Measurements from ENCODE around the gene MT1X.

Gene MT1X

GRCh38 chr16:56677474-56677873, 4.8 kb upstream of the MT1X start:
- Mint-ChIP-seq H3K27ac (no peak overlapping the region), H3K9me3 (no peaks in the 10 kb centered on the region), H3K36me3 (peaks cover 1% of the 10 kb centered on the region), H3K4me3 (no peak overlapping the region), H3K27me3 (peaks cover 42% of the 10 kb centered on the region), H3K4me1 (peaks cover 44% of the 10 kb centered on the region)
- CTCF ChIA-PET, result interaction anchor here (0.7 to 2.8 kb wide), 5 partner anchors 9 to 474 kb away, joined by 3 to 20 read pairs (median 3); no protein-coding TSS in a partner anchor
- no peak for DNase-seq

GRCh38 chr16:56679078-56679730, 3.1 kb upstream of the MT1X start:
- Mint-ChIP-seq H3K27ac (no peak overlapping the region), H3K9me3 (no peaks in the 10 kb centered on the region)
- CTCF ChIA-PET, result interaction anchor here (0.9 to 1.5 kb wide), 3 partner anchors 9 to 103 kb away, joined by 3 to 6 read pairs (median 4); partner anchors contain the start of gene MT1H

GRCh38 chr16:56679818-56680217, 2.5 kb upstream of the MT1X start:
- Mint-ChIP-seq H3K9me3 (no peaks in the 10 kb centered on the region), H3K27me3 (peaks cover 28% of the 10 kb centered on the region), H3K4me3 (no peak overlapping the region), H3K27ac (no peak overlapping the region), H3K4me1 (peaks cover 51% of the 10 kb centered on the region), H3K36me3 (peaks cover 11% of the 10 kb centered on the region)
- CTCF ChIA-PET, result interaction anchor here (0.9 to 1.5 kb wide), 3 partner anchors 10 to 104 kb away, joined by 3 to 6 read pairs (median 4); partner anchors contain the start of gene MT1H
- no peak for DNase-seq

More at GRCh38 chr16:56679078-56679730, 3.1 kb upstream of the MT1X start:
- H3K36me3 Mint-ChIP-seq, result peaks cover 6% of the 10 kb centered on the region
- DNase-seq, result no peak
- H3K4me1 Mint-ChIP-seq, result peaks cover 53% of the 10 kb centered on the region
- peaks cover 30% of the 10 kb centered on the region for H3K27me3 Mint-ChIP-seq
- H3K4me3 Mint-ChIP-seq, result no peak overlapping the region

DNA sequence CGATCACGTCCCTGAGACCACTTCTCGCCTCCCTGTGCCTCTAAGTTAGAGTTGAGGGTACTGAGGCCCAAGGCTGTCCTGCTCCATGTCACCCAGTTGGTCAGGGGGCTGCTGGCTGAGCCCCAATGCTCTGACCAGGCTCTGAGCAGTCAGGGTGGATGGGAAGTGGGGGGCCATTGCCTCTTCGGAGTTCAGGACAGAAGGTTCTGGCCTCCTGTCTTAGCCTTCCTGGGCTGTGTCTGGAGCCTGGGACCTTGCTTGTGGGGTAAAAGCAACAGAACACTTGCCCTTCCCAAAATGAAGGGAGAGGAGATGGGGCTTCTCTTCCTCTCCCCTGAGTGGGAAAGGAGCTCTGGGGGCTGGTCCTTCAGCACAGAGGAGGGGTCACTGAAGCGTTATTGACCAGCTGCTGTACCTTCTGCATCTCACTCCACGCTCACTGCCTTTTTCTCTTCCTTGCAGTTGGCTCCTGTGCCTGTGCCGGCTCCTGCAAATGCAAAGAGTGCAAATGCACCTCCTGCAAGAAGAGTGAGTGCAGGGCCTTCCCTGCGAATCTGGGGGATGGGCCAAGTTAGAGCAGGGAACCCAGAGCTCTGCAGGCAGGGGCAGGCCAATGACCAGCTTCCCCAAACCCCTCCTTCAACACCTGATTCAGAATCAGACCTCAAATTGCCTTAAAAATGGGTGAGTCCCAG, 580 bp downstream of the MT1X start:
- H3K36me3 Mint-ChIP-seq, result peaks cover 14% of the 10 kb centered on the region
- peak; percentile 32 for DNase-seq
- peaks cover 3% of the 10 kb centered on the region for H3K9me3 Mint-ChIP-seq
- peak overlapping the region; percentile 94 for H3K4me3 Mint-ChIP-seq
- H3K27me3 Mint-ChIP-seq, result no peaks in the 10 kb centered on the region
- peaks cover 29% of the 10 kb centered on the region for H3K4me1 Mint-ChIP-seq
- CTCF ChIA-PET, result interaction anchor here (0.9 to 1.8 kb wide), 6 partner anchors 9 to 112 kb away, joined by 3 to 7 read pairs (median 4); no protein-coding TSS in a partner anchor
- H3K27ac Mint-ChIP-seq, result peak overlapping the region; percentile 97

- Mint-ChIP-seq H3K36me3 (peaks cover 14% of the 10 kb centered on the region), H3K27ac (peak overlapping the region; percentile 58), H3K4me3 (peak overlapping the region; percentile 94)
Measured at GRCh38 chr16:56683424-56684172, 1.3 kb downstream of the MT1X start.

GRCh38 chr16:56684256-56684925, 2.1 kb downstream of the MT1X start:
- CTCF ChIA-PET, result interaction anchor here (1.0 to 2.0 kb wide), 3 partner anchors 11 to 84 kb away, joined by 3 to 5 read pairs (median 4); no protein-coding TSS in a partner anchor
- peaks cover 10% of the 10 kb centered on the region for H3K27me3 Mint-ChIP-seq
- H3K4me3 Mint-ChIP-seq, result peak overlapping the region; percentile 94
- H3K36me3 Mint-ChIP-seq, result peaks cover 14% of the 10 kb centered on the region
- DNase-seq, result no peak
- H3K4me1 Mint-ChIP-seq, result peaks cover 29% of the 10 kb centered on the region
- peaks cover 3% of the 10 kb centered on the region for H3K9me3 Mint-ChIP-seq
- no peak overlapping the region for H3K27ac Mint-ChIP-seq

More at GRCh38 chr16:56683424-56684172, 1.3 kb downstream of the MT1X start:
- Mint-ChIP-seq H3K4me1 (peaks cover 29% of the 10 kb centered on the region), H3K9me3 (peaks cover 3% of the 10 kb centered on the region), H3K27me3 (peaks cover 2% of the 10 kb centered on the region)
- CTCF ChIA-PET, result interaction anchor here (0.9 to 1.8 kb wide), 6 partner anchors 10 to 107 kb away, joined by 3 to 7 read pairs (median 4); no protein-coding TSS in a partner anchor
- DNase-seq, result no peak

- CTCF ChIA-PET, result interaction anchor here (1.0 to 2.0 kb wide), 3 partner anchors 11 to 85 kb away, joined by 3 to 5 read pairs (median 4); no protein-coding TSS in a partner anchor
Measured at GRCh38 chr16:56684926-56685590, 2.8 kb downstream of the MT1X start.

DNA sequence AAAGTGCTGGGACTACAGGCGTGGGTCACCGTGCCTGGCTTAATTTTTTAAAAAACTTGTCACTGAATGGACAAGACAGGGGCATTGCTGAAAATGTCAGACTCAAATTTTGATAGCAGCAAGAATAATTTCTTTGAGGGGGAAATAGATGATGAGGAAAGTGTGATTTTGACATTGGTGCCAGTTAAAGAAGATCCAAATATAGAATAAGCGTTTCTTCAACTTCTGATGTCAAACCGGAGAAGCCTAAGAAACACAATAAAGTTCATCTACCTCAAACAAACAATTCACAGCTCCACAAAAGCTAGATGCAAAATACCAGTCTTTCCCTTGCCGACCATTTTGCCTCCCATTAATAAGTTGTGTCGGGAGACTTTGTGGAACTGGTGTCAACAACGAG, 4.5 kb downstream of the MT1X start:
- Mint-ChIP-seq H3K27me3 (peaks cover 31% of the 10 kb centered on the region), H3K4me1 (peaks cover 17% of the 10 kb centered on the region), H3K9me3 (peaks cover 3% of the 10 kb centered on the region), H3K36me3 (peaks cover 14% of the 10 kb centered on the region), H3K27ac (no peak overlapping the region), H3K4me3 (no peak overlapping the region)
- DNase-seq, result no peak
- CTCF ChIA-PET, result no interaction called here

More at GRCh38 chr16:56684926-56685590, 2.8 kb downstream of the MT1X start:
- peaks cover 14% of the 10 kb centered on the region for H3K36me3 Mint-ChIP-seq
- no peak for DNase-seq
- peaks cover 29% of the 10 kb centered on the region for H3K4me1 Mint-ChIP-seq
- peaks cover 3% of the 10 kb centered on the region for H3K9me3 Mint-ChIP-seq
- no peak overlapping the region for H3K27ac Mint-ChIP-seq
- H3K27me3 Mint-ChIP-seq, result peaks cover 17% of the 10 kb centered on the region
- no peak overlapping the region for H3K4me3 Mint-ChIP-seq

DNA sequence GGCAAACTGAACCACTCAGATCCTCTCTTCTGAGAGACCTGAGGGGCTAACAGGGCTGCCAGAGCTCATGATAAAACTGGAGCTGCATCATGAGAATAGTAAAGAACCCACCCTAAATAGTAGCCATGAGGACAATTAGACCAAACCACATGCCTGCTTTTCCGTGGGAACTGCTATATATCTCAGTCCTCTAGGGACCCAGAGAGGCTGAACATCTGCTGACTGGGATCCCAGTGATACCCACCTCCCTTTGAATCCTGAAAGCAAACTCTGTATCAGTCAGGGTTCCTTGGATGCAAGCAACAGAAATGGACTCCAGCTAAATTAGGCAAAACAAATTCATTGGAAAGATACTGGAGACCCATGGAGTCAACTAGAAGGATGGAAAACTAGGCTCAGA, 6.5 kb downstream of the MT1X start:
- peaks cover 6% of the 10 kb centered on the region for H3K4me1 Mint-ChIP-seq
- no peak for DNase-seq
- H3K27ac Mint-ChIP-seq, result no peak overlapping the region
- H3K9me3 Mint-ChIP-seq, result peaks cover 3% of the 10 kb centered on the region
- peaks cover 12% of the 10 kb centered on the region for H3K36me3 Mint-ChIP-seq
- peaks cover 33% of the 10 kb centered on the region for H3K27me3 Mint-ChIP-seq
- no peak overlapping the region for H3K4me3 Mint-ChIP-seq
- CTCF ChIA-PET, result interaction anchor here (1.9 kb wide), 1 partner anchor 13 kb away, joined by 5 read pairs; no protein-coding TSS in a partner anchor

DNA sequence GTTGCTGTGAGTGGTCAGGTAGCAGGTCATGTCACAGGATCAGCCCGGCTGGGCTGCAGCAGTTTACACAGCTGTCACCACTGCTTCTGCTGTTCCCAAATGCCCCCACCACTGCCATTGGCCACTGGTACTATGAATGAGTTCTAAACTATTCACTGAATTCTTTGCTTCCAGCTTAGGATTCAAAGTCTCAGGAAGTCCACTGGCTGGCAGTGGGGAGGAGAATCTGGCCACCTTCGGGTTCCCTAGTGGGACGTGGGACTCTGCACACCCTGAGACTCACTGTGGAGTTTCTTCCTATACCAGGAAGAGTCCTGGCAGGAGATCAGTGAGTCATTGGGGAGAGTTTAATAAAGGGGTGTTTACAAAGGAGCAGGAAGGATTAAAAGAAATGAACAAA, 6.9 kb downstream of the MT1X start:
- Mint-ChIP-seq H3K36me3 (peaks cover 9% of the 10 kb centered on the region), H3K9me3 (peaks cover 3% of the 10 kb centered on the region), H3K4me1 (peaks cover 1% of the 10 kb centered on the region), H3K4me3 (no peak overlapping the region), H3K27me3 (peaks cover 33% of the 10 kb centered on the region), H3K27ac (no peak overlapping the region)
- no peak for DNase-seq
- CTCF ChIA-PET, result interaction anchor here (1.9 kb wide), 1 partner anchor 13 kb away, joined by 5 read pairs; no protein-coding TSS in a partner anchor

GRCh38 chr16:56690420-56691122, 8.3 kb downstream of the MT1X start:
- CTCF ChIA-PET, result no interaction called here
- Mint-ChIP-seq H3K36me3 (peaks cover 3% of the 10 kb centered on the region), H3K4me3 (no peak overlapping the region), H3K27me3 (peaks cover 38% of the 10 kb centered on the region), H3K27ac (no peak overlapping the region), H3K4me1 (no peaks in the 10 kb centered on the region), H3K9me3 (peaks cover 3% of the 10 kb centered on the region)
- no peak for DNase-seq

GRCh38 chr16:56691885-56692284, 9.6 kb downstream of the MT1X start:
- Mint-ChIP-seq H3K36me3 (no peaks in the 10 kb centered on the region), H3K4me3 (no peak overlapping the region), H3K9me3 (no peaks in the 10 kb centered on the region), H3K4me1 (no peaks in the 10 kb centered on the region), H3K27me3 (peaks cover 43% of the 10 kb centered on the region), H3K27ac (no peak overlapping the region)
- DNase-seq, result no peak
- CTCF ChIA-PET, result interaction anchor here (0.7 kb wide), 1 partner anchor 15 kb away, joined by 3 read pairs; no protein-coding TSS in a partner anchor

Data from activated naive CD4-positive, alpha-beta T cell treated with anti-CD3 and anti-CD28 coated beads, Interleukin-2, amount 10 ng/mL, durations not matched to agents 7 days and 5 days (primary cell).